Gastrocnemius medialis (tissue), 4 donors: Measurements from ENCODE around the gene TPX2. TPM values are rescaled to one million over a fixed set of nuclear protein-coding genes. Genes with fewer than 3 reads are reported as not detected.
A peak's percentile ranks its signal among the peaks of the same experiment; 100 is the strongest.

Experiments used
- ATAC-seq, 2 donors: fragments of 150-250 bp; one replicate each; pipeline ENCODE4 v1.9.1; 2016
- DNase-seq, 2 donors: peaks; one replicate each; pipeline ENCODE4 v3.0.0-alpha.2; 2019
- H3K27ac ChIP-seq, 4 donors: fragments of 200-600 bp; sonication (generic); 1 replicate in 1 of 4; 2 replicates in 3 of 4; pipeline ENCODE4 v1.5.1; 2016 to 2018; ENCODE audit warnings: mild to moderate bottlenecking in 2 of 4, moderate library complexity in 1 of 4
- H3K27me3 ChIP-seq, 3 donors: fragments of 200-600 bp; sonication (generic) in 2 of 3; 1 replicate in 1 of 3; 2 replicates in 2 of 3; pipeline versions ENCODE4 v1.5.1 to v1.6.0; 2016 to 2019; ENCODE audit warnings: mild to moderate bottlenecking in 1 of 3, moderate library complexity in 1 of 3
- H3K36me3 ChIP-seq, 2 donors: fragments of 200-600 bp; sonication (generic) in 1 of 2; one replicate each; pipeline ENCODE4 v1.5.1; 2017 to 2018
- H3K4me1 ChIP-seq, 2 donors: fragments of 200-600 bp; sonication (generic) in 1 of 2; one replicate each; pipeline ENCODE4 v1.5.1; 2016 to 2017; ENCODE audit warnings: mild to moderate bottlenecking in 2 of 2
- H3K4me3 ChIP-seq, 4 donors: fragments of 200-600 bp; sonication (generic) in 3 of 4; 1 replicate in 1 of 4; 2 replicates in 3 of 4; pipeline ENCODE4 v1.5.1; 2016 to 2019; ENCODE audit warnings: mild to moderate bottlenecking in 2 of 4
- H3K9me3 ChIP-seq, 3 donors: fragments of 200-600 bp; sonication (generic) in 2 of 3; 1 replicate in 1 of 3; 2 replicates in 2 of 3; pipeline ENCODE4 v1.5.1; 2016 to 2019
- POLR2A ChIP-seq, 2 donors: fragments of 450-650 bp; IDR thresholded peaks; one replicate each; pipeline ENCODE4 v1.6.1; 2017; ENCODE audit warnings: antibody characterized with exemption in 2 of 2, mild to moderate bottlenecking in 2 of 2, moderate library complexity in 2 of 2
- in situ Hi-C, 4 donors: fragments of 200-750 bp; cut with MboI; loops; one replicate each; pipeline versions ENCODE4 v1.15.0 to v1.8.0; 2017; ENCODE audit warnings: low sequenced_read_pairs in 4 of 4
- intact Hi-C: fragments of 100-400 bp; cut with DNase I; formaldehyde crosslinking; loops from one replicate; pipeline ENCODE4 v1.15.1; 2023; ENCODE audit warnings: low total_unique reads
- total RNA-seq, 4 donors: library from RNA; depleted of rRNA; stranded (reverse); fragments of >200 nt; gene quantifications; one replicate each; pipeline versions ENCODE4 v1.1.0 to v1.2.3, GENCODE V29; 2016
- TF ChIP-seq, protein P1 (sequence below), 5 experiments: fragments of 450-650 bp in 3 of 5; fragments of 200-600 bp in 2 of 5; sonication (generic) in 2 of 5; IDR thresholded peaks in 4 of 5; conservative IDR thresholded peaks in 1 of 5; 1 replicate in 4 of 5; 2 replicates in 1 of 5; pipeline ENCODE4 v1.5.1; 2016 to 2019; ENCODE audit warnings: antibody characterized with exemption in 5 of 5, mild to moderate bottlenecking in 3 of 5, moderate library complexity in 3 of 5

TPX2 gene
- total RNA-seq, 4 donors from 2014 or later = 0.46 to 1.9 (median 1.0) TPM

DNA sequence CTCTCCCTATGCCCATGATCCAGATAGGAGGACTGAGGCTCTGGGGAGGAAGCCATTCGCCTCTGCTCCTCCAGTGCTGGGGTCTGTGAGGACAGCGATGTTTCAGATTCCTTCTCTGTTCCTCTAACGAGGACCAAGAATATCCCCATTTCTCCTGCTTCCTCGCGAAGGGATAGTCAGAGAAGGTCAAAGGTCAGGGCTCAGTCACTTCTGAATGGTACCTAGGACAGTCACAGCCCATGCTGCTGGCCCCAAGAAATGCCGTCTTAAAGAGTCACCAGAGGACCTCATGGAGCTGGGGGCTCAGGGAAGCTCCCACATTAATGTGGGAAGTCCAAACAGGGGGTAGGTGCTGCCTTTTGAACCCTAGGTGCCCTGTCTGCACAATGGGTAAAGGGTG is 104.2 kb downstream of the TPX2 start:
- TF ChIP-seq POLR2A (IDR thresholded peaks at IDR 0.05) = no peak
- TF ChIP-seq, protein P1, sequence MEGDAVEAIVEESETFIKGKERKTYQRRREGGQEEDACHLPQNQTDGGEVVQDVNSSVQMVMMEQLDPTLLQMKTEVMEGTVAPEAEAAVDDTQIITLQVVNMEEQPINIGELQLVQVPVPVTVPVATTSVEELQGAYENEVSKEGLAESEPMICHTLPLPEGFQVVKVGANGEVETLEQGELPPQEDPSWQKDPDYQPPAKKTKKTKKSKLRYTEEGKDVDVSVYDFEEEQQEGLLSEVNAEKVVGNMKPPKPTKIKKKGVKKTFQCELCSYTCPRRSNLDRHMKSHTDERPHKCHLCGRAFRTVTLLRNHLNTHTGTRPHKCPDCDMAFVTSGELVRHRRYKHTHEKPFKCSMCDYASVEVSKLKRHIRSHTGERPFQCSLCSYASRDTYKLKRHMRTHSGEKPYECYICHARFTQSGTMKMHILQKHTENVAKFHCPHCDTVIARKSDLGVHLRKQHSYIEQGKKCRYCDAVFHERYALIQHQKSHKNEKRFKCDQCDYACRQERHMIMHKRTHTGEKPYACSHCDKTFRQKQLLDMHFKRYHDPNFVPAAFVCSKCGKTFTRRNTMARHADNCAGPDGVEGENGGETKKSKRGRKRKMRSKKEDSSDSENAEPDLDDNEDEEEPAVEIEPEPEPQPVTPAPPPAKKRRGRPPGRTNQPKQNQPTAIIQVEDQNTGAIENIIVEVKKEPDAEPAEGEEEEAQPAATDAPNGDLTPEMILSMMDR (IDR thresholded peaks at IDR 0.05 in 4 of 5, conservative IDR thresholded peaks at IDR 0.05 in 1 of 5) = no peak
- intact Hi-C loops = no loop called here
- H3K9me3 ChIP-seq = no peaks in the 10 kb centered on the region
- ATAC-seq (no peak), DNase-seq (no peak)
- no peak overlapping the region for H3K4me3 ChIP-seq
- H3K36me3 ChIP-seq = no peaks in the 10 kb centered on the region
- peaks cover 0 to 11% of the 10 kb centered on the region in 2 donors for H3K4me1 ChIP-seq
- H3K27me3 ChIP-seq = no peaks in the 10 kb centered on the region
- H3K27ac ChIP-seq = peak overlapping the region; percentile 31 to 63 (median 50)
- in situ Hi-C loops = loop anchor here in 1 of 4 donors (25.0 kb wide), 1 partner anchor 106 kb away; the partner anchor contains the start of gene TPX2

DNA sequence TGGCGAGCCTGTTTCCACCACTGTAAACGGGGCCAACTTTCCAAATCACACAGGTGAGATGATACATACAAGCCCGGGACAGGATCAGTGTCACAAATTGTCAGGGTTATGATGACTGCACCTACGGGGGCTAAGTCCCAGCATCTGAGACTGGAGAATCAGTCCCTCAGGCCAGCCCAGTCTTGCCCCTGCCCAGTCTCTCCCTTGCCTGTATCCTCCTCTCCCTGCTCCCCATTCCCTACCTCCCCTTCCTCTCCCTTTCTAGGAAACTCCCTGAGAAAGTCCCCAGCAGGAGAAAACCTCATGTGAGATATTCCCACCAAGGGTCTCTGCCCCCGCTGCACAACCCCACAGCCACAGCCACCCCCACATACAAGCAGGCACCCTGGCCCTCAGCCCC is 104.8 kb downstream of the TPX2 start:
- TF ChIP-seq, protein P1 (IDR thresholded peaks at IDR 0.05 in 4 of 5, conservative IDR thresholded peaks at IDR 0.05 in 1 of 5) = no peak
- TF ChIP-seq POLR2A (IDR thresholded peaks at IDR 0.05) = no peak
- H3K4me1 ChIP-seq = peaks cover 0 to 11% of the 10 kb centered on the region in 2 donors
- intact Hi-C loops (no loop called here), in situ Hi-C loops (loop anchor here in 1 of 4 donors (25.0 kb wide), 1 partner anchor 107 kb away; the partner anchor contains the start of gene TPX2)
- no peak for DNase-seq
- peak overlapping the region in 1 of 4 donors; percentile 41 for H3K4me3 ChIP-seq
- H3K36me3 ChIP-seq = no peaks in the 10 kb centered on the region
- H3K27ac ChIP-seq = peak overlapping the region; percentile 22 to 48 (median 34)
- H3K9me3 ChIP-seq = no peaks in the 10 kb centered on the region
- no peaks in the 10 kb centered on the region for H3K27me3 ChIP-seq
- no peak for ATAC-seq

DNA sequence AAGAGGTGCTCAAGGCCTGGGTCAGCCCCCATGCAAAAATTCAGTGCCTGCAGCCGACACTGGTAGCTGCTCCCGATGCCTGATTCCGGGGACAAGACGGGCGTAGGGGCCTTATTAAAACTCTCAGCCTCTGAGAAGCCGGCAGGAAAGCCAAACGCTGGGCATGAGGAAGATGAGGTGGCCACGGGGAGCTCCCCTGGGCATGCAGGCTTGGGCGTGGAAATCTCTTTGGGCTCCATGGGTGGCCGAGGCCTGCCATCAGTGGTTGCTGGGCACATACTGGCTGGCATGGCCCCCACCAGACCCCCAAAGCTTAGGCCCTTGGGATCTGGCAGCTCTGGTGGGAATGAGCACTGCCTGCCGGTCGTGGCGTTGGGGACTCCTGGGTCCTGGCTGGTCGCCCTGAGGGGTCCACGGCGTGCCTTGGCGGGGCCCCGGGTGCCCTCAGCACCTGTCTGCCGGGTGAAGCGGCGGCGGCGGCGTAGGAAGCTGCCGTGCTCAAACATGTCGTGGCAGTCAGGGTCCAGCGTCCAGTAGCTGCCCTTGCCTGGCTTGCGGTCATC is 105.7 kb downstream of the TPX2 start:
- Histone ChIP-seq H3K4me3 (peak overlapping the region in 3 of 4 donors; percentile 33 to 41 (median 38)), H3K27ac (peak overlapping the region; percentile 45 to 53 (median 50)), H3K36me3 (no peaks in the 10 kb centered on the region), H3K9me3 (no peaks in the 10 kb centered on the region), H3K4me1 (peaks cover 0 to 11% of the 10 kb centered on the region in 2 donors), H3K27me3 (peaks cover 0 to 4% (median 0%) of the 10 kb centered on the region in 3 donors)
- TF ChIP-seq, protein P1 (IDR thresholded peaks at IDR 0.05 in 4 of 5, conservative IDR thresholded peaks at IDR 0.05 in 1 of 5) = no peak
- no peak for TF ChIP-seq POLR2A (IDR thresholded peaks at IDR 0.05)
- no peak for DNase-seq
- ATAC-seq = no peak
- in situ Hi-C loops (loop anchor here in 1 of 4 donors (25.0 kb wide), 1 partner anchor 108 kb away; the partner anchor contains the start of gene TPX2), intact Hi-C loops (no loop called here)

DNA sequence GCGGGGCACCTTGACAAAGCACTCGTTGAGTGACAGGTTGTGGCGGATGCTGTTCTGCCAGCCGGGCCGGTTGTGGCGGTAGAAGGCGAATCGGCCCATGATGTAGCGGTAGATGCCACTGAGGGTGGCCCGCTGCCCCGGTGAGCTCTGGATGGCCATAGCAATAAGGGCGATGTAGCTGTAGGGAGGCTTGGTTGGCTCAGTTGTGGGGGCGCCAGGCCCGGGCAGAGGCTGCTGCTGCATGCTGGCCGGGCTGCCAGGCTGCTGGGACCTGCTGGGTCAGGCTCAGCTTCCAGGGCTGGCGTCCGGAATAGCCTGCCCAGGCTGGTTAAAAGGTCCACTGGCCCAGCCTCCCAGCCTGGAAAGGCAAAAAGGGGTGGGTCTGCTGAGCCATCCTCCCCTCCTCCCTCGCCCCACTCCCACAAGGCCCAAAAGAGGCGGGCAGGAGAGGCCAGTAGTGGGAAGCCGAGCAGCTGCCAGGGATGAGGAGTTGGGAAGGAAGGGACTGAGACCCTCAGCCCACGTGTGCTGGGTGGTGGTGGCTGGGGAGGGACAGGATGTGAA is 106.3 kb downstream of the TPX2 start, which contains the start of gene FOXS1:
TSS of gene FOXS1 (minus strand) at position 305 of the 564 bp plus-strand sequence. CDS start at position 243, 62 bp downstream.
- intact Hi-C loops = no loop called here
- TF ChIP-seq, protein P1 (IDR thresholded peaks at IDR 0.05 in 4 of 5, conservative IDR thresholded peaks at IDR 0.05 in 1 of 5) = no peak
- TF ChIP-seq POLR2A (IDR thresholded peaks at IDR 0.05) = peak in 1 of 2 donors; percentile 17
- DNase-seq = no peak
- Histone ChIP-seq H3K9me3 (no peaks in the 10 kb centered on the region), H3K27me3 (peaks cover 0 to 5% (median 4%) of the 10 kb centered on the region in 3 donors), H3K4me1 (peaks cover 0 to 11% of the 10 kb centered on the region in 2 donors), H3K27ac (peak within 1 kb of the TSS; percentile 45 to 53 (median 50)), H3K4me3 (peak within 1 kb of the TSS in 3 of 4 donors; percentile 33 to 41 (median 38)), H3K36me3 (no peaks in the 10 kb centered on the region)
- in situ Hi-C loops = loop anchor here in 1 of 4 donors (25.0 kb wide), 1 partner anchor 108 kb away; the partner anchor contains the start of gene TPX2
- peak in 1 of 2 donors; percentile 7 for ATAC-seq
